Loucy (cell line): Measurements from ENCODE around the gene IFT80.
"Not testable (repeated sequence)": the region's sequence is repeated elsewhere in the genome, so short reads cannot be mapped to it uniquely, and the experiment has no call there.

Source experiments
- CTCF ChIP-seq: fragments of 200-600 bp; sonication (generic); conservative IDR thresholded peaks from 2 replicates; pipeline ENCODE4 v1.5.1; 2014; ENCODE audit warnings: mild to moderate bottlenecking, antibody characterized with exemption, low read length
- EZH2phosphoT487 ChIP-seq: fragments of 200-600 bp; IDR thresholded peaks from 2 replicates; pipeline ENCODE4 v1.6.1; 2018; ENCODE audit warnings: antibody characterized with exemption, mild to moderate bottlenecking, moderate library complexity, borderline replicate concordance

- not testable (repeated sequence) for TF ChIP-seq CTCF, EZH2phosphoT487
Observed at GRCh38 chr3:160240719-160241118, 158.3 kb downstream of the IFT80 start.
